Measurements from ENCODE around the gene ZHX3. TPM values are rescaled to one million over a fixed set of nuclear protein-coding genes. Genes with fewer than 3 reads are reported as not detected.
A peak's percentile ranks its signal among the peaks of the same experiment; 100 is the strongest.

Gene ZHX3
- total and polyA plus RNA-seq, 2 of the 13 experiments (the other 11 are each of a cell fraction or from before 2014, with no cell fraction given), result 8.4 to 11.7 TPM

DNA sequence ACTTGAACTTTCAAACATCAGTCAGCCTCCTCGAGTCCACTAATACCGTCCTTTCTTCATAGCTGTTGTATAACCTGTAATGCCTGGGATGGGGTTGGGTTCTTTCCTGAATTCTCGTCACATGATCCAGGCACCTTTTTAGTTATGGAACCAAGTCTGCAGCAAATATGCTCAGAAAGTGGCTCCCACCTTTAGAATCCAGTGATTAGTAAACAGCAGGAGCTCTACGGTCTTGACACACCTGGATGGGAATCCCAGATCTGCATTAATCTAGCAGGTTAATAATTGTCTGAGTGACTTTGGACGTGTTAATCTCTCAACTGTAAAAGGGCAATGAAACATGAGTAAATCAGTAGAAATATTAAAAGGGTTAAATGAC lies 729 bp upstream of the ZHX3 start (continued):
- TF ChIP-seq, protein P1, sequence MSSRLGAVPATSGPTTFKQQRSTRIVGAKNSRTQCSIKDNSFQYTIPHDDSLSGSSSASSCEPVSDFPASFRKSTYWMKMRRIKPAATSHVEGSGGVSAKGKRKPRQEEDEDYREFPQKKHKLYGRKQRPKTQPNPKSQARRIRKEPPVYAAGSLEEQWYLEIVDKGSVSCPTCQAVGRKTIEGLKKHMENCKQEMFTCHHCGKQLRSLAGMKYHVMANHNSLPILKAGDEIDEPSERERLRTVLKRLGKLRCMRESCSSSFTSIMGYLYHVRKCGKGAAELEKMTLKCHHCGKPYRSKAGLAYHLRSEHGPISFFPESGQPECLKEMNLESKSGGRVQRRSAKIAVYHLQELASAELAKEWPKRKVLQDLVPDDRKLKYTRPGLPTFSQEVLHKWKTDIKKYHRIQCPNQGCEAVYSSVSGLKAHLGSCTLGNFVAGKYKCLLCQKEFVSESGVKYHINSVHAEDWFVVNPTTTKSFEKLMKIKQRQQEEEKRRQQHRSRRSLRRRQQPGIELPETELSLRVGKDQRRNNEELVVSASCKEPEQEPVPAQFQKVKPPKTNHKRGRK (CRISPR knock-in tag; IDR thresholded peaks at IDR 0.05), result no peak
- TF ChIP-seq ZKSCAN1 (IDR thresholded peaks at IDR 0.05; ENCODE audit: low read length) (no peak), ATM (IDR thresholded peaks at IDR 0.05; ENCODE audit: borderline replicate concordance) (no peak; the same call in 1 of the 2 replicates), ZNF224 (CRISPR knock-in tag; IDR thresholded peaks at IDR 0.05) (0 out of 2 replicates have a peak, but pooled peaks have one; percentile 27), ZEB1 (IDR thresholded peaks at IDR 0.05; ENCODE audit: insufficient replicate concordance, low read depth) (no peak), MIXL1 (CRISPR knock-in tag; IDR thresholded peaks at IDR 0.05) (no peak), ISX (CRISPR knock-in tag; conservative IDR thresholded peaks at IDR 0.05) (0 out of 2 replicates have a peak, but pooled peaks have one; percentile 52), ZNF749 (CRISPR knock-in tag; IDR thresholded peaks at IDR 0.05; ENCODE audit: borderline replicate concordance) (no peak)
- TF ChIP-seq, protein P2, sequence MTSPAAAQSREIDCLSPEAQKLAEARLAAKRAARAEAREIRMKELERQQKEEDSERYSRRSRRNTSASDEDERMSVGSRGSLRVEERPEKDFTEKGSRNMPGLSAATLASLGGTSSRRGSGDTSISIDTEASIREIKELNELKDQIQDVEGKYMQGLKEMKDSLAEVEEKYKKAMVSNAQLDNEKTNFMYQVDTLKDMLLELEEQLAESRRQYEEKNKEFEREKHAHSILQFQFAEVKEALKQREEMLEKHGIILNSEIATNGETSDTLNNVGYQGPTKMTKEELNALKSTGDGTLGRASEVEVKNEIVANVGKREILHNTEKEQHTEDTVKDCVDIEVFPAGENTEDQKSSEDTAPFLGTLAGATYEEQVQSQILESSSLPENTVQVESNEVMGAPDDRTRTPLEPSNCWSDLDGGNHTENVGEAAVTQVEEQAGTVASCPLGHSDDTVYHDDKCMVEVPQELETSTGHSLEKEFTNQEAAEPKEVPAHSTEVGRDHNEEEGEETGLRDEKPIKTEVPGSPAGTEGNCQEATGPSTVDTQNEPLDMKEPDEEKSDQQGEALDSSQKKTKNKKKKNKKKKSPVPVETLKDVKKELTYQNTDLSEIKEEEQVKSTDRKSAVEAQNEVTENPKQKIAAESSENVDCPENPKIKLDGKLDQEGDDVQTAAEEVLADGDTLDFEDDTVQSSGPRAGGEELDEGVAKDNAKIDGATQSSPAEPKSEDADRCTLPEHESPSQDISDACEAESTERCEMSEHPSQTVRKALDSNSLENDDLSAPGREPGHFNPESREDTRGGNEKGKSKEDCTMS (CRISPR knock-in tag; conservative IDR thresholded peaks at IDR 0.05), result no peak
- TF ChIP-seq, protein P3, sequence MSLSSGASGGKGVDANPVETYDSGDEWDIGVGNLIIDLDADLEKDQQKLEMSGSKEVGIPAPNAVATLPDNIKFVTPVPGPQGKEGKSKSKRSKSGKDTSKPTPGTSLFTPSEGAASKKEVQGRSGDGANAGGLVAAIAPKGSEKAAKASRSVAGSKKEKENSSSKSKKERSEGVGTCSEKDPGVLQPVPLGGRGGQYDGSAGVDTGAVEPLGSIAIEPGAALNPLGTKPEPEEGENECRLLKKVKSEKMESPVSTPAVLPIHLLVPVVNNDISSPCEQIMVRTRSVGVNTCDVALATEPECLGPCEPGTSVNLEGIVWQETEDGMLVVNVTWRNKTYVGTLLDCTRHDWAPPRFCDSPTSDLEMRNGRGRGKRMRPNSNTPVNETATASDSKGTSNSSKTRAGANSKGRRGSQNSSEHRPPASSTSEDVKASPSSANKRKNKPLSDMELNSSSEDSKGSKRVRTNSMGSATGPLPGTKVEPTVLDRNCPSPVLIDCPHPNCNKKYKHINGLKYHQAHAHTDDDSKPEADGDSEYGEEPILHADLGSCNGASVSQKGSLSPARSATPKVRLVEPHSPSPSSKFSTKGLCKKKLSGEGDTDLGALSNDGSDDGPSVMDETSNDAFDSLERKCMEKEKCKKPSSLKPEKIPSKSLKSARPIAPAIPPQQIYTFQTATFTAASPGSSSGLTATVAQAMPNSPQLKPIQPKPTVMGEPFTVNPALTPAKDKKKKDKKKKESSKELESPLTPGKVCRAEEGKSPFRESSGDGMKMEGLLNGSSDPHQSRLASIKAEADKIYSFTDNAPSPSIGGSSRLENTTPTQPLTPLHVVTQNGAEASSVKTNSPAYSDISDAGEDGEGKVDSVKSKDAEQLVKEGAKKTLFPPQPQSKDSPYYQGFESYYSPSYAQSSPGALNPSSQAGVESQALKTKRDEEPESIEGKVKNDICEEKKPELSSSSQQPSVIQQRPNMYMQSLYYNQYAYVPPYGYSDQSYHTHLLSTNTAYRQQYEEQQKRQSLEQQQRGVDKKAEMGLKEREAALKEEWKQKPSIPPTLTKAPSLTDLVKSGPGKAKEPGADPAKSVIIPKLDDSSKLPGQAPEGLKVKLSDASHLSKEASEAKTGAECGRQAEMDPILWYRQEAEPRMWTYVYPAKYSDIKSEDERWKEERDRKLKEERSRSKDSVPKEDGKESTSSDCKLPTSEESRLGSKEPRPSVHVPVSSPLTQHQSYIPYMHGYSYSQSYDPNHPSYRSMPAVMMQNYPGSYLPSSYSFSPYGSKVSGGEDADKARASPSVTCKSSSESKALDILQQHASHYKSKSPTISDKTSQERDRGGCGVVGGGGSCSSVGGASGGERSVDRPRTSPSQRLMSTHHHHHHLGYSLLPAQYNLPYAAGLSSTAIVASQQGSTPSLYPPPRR (CRISPR knock-in tag; IDR thresholded peaks at IDR 0.05; ENCODE audit: borderline replicate concordance), result 0 out of 2 replicates have a peak, but pooled peaks have one; percentile 4
- TF ChIP-seq, protein P4, sequence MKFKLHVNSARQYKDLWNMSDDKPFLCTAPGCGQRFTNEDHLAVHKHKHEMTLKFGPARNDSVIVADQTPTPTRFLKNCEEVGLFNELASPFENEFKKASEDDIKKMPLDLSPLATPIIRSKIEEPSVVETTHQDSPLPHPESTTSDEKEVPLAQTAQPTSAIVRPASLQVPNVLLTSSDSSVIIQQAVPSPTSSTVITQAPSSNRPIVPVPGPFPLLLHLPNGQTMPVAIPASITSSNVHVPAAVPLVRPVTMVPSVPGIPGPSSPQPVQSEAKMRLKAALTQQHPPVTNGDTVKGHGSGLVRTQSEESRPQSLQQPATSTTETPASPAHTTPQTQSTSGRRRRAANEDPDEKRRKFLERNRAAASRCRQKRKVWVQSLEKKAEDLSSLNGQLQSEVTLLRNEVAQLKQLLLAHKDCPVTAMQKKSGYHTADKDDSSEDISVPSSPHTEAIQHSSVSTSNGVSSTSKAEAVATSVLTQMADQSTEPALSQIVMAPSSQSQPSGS (CRISPR knock-in tag; IDR thresholded peaks at IDR 0.05), result no peak
- TF ChIP-seq, protein P5, sequence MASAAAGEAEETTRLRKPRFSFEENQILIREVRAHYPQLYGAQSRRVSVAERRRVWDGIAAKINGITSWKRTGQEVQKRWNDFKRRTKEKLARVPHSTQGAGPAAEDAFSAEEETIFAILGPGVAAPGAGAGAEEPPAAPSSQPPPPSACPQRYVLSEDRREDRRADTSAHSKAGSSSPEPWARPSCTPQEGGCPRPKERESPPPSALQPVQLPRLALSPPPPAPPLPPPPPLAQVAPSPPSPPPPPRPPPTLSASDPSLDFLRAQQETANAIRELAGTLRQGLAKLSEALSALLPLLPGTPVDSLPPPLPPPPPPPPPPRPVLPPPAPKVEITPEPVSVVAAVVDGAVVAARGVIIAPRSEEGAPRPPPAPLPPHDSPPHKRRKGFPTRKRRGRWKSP (CRISPR knock-in tag; IDR thresholded peaks at IDR 0.05), result no peak
- TF ChIP-seq, protein P6, sequence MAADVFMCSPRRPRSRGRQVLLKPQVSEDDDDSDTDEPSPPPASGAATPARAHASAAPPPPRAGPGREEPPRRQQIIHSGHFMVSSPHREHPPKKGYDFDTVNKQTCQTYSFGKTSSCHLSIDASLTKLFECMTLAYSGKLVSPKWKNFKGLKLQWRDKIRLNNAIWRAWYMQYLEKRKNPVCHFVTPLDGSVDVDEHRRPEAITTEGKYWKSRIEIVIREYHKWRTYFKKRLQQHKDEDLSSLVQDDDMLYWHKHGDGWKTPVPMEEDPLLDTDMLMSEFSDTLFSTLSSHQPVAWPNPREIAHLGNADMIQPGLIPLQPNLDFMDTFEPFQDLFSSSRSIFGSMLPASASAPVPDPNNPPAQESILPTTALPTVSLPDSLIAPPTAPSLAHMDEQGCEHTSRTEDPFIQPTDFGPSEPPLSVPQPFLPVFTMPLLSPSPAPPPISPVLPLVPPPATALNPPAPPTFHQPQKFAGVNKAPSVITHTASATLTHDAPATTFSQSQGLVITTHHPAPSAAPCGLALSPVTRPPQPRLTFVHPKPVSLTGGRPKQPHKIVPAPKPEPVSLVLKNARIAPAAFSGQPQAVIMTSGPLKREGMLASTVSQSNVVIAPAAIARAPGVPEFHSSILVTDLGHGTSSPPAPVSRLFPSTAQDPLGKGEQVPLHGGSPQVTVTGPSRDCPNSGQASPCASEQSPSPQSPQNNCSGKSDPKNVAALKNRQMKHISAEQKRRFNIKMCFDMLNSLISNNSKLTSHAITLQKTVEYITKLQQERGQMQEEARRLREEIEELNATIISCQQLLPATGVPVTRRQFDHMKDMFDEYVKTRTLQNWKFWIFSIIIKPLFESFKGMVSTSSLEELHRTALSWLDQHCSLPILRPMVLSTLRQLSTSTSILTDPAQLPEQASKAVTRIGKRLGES (CRISPR knock-in tag; IDR thresholded peaks at IDR 0.05; ENCODE audit: borderline replicate concordance), result no peak
